Liver (tissue), 9 donors: ENCODE data around the gene SPATA1. TPM values are rescaled to one million over a fixed set of nuclear protein-coding genes. Genes with fewer than 3 reads are reported as not detected.

Source experiments
- DNase-seq: peaks from one replicate; pipeline ENCODE4 v3.0.0-alpha.2; 2017; ENCODE audit warnings: low spot score
- H3K27ac ChIP-seq, 2 donors: one replicate each; pipeline ENCODE4 v1.7.0; 2013; ENCODE audit warnings: inconsistent platforms in 2 of 2, low read length in 2 of 2, control low read depth in 1 of 2, low read depth in 1 of 2, mild to moderate bottlenecking in 1 of 2
- H3K27me3 ChIP-seq, 4 donors: one replicate each; pipeline versions ENCODE4 v1.6.1 to v1.7.0; 2013; ENCODE audit warnings: low read length in 3 of 4, inconsistent platforms in 1 of 4, mild to moderate bottlenecking in 1 of 4, moderate library complexity in 1 of 4; ENCODE audit not compliant: control insufficient read depth in 4 of 4, insufficient read depth in 4 of 4
- H3K36me3 ChIP-seq, 4 donors: one replicate each; pipeline versions ENCODE4 v1.6.1 to v1.7.0; 2013; ENCODE audit warnings: low read length in 3 of 4, mild to moderate bottlenecking in 3 of 4, low read depth in 1 of 4, moderate library complexity in 1 of 4; ENCODE audit not compliant: control insufficient read depth in 4 of 4, insufficient read depth in 3 of 4
- H3K4me1 ChIP-seq, 4 donors: one replicate each; pipeline versions ENCODE4 v1.6.1 to v1.7.0; 2013; ENCODE audit warnings: low read length in 3 of 4, mild to moderate bottlenecking in 3 of 4, moderate library complexity in 1 of 4; ENCODE audit not compliant: control insufficient read depth in 4 of 4, insufficient read depth in 4 of 4
- H3K4me3 ChIP-seq, 3 donors: one replicate each; pipeline versions ENCODE4 v1.6.1 to v1.7.0; 2013; ENCODE audit warnings: low read length in 3 of 3, control low read depth in 1 of 3, low read depth in 1 of 3, mild to moderate bottlenecking in 1 of 3
- H3K9ac ChIP-seq, 2 donors: one replicate each; pipeline ENCODE4 v1.7.0; 2013; ENCODE audit warnings: low read length in 2 of 2, mild to moderate bottlenecking in 2 of 2, moderate library complexity in 2 of 2, control low read depth in 1 of 2, low read depth in 1 of 2
- H3K9me3 ChIP-seq, 4 donors: one replicate each; pipeline versions ENCODE4 v1.6.1 to v1.7.0; 2013; ENCODE audit warnings: low read length in 3 of 4; ENCODE audit not compliant: control insufficient read depth in 4 of 4
- ATF3 ChIP-seq: IDR thresholded peaks from 2 replicates; pipeline ENCODE4 v1.6.1; 2016; ENCODE audit warnings: antibody characterized with exemption
- CTCF ChIP-seq: fragments of 150-350 bp; IDR thresholded peaks from 2 replicates; pipeline ENCODE4 v1.5.1; 2017; ENCODE audit warnings: improper control_type of control experiment, low read depth, low read length; ENCODE audit not compliant: missing input control
- EGR1 ChIP-seq, 2 donors: IDR thresholded peaks; 2 replicates each; pipeline ENCODE4 v1.6.1; 2016 to 2018; ENCODE audit warnings: antibody characterized with exemption in 2 of 2, low read depth in 2 of 2
- FOXA1 ChIP-seq: IDR thresholded peaks from 2 replicates; pipeline ENCODE4 v1.6.1; 2016; ENCODE audit warnings: antibody characterized with exemption
- FOXA2 ChIP-seq: IDR thresholded peaks from 2 replicates; pipeline ENCODE4 v1.6.1; 2016; ENCODE audit warnings: antibody characterized with exemption
- GABPA ChIP-seq, 2 donors: IDR thresholded peaks in 1 of 2; conservative IDR thresholded peaks in 1 of 2; 2 replicates each; pipeline ENCODE4 v1.6.1; 2016; ENCODE audit warnings: antibody characterized with exemption in 2 of 2, mild to moderate bottlenecking in 1 of 2, moderate library complexity in 1 of 2
- HNF4G ChIP-seq: IDR thresholded peaks from 2 replicates; pipeline ENCODE4 v1.6.1; 2016; ENCODE audit warnings: antibody characterized with exemption
- MAX ChIP-seq: IDR thresholded peaks from 2 replicates; pipeline ENCODE4 v1.6.1; 2016; ENCODE audit warnings: antibody characterized with exemption
- RAD21 ChIP-seq, 2 donors: IDR thresholded peaks; 2 replicates each; pipeline ENCODE4 v1.6.1; 2016; ENCODE audit warnings: antibody characterized with exemption in 2 of 2, mild to moderate bottlenecking in 2 of 2
- REST ChIP-seq: IDR thresholded peaks from 2 replicates; pipeline ENCODE4 v1.6.1; 2016; ENCODE audit warnings: antibody characterized with exemption, mild to moderate bottlenecking
- RXRA ChIP-seq, 2 donors: IDR thresholded peaks; 2 replicates each; pipeline ENCODE4 v1.6.1; 2017 to 2018; ENCODE audit warnings: antibody characterized with exemption in 2 of 2, mild to moderate bottlenecking in 1 of 2
- SP1 ChIP-seq: IDR thresholded peaks from 2 replicates; pipeline ENCODE4 v1.6.1; 2018; ENCODE audit warnings: antibody characterized with exemption, mild to moderate bottlenecking
- TAF1 ChIP-seq: conservative IDR thresholded peaks from 2 replicates; pipeline ENCODE4 v1.6.1; 2016; ENCODE audit warnings: antibody characterized with exemption, mild to moderate bottlenecking
- ZBTB33 ChIP-seq: IDR thresholded peaks from 2 replicates; pipeline ENCODE4 v1.6.1; 2016; ENCODE audit warnings: antibody characterized with exemption
- WGBS: extraction: QIAGEN DNeasy Blood & Tissue Kit; methylation state at CpG from one replicate; pipeline ENCODE4 v1.1.7; 2013; 5-methylcytosine and 5-hydroxymethylcytosine counted together
- polyA plus RNA-seq, 2 donors: library from polyadenylated mRNA; stranded (reverse) in 1 of 2; unstranded in 1 of 2; fragments of 200-250 nt in 1 of 2; fragments of >200 nt in 1 of 2; fragmentation: Nextera tagmentation in 1 of 2; extraction: Ambion mirVana in 1 of 2; gene quantifications; one replicate each; pipeline versions ENCODE4 v1.2.1 to v1.2.3, GENCODE V29; 2013 to 2015
- total RNA-seq, 2 donors: library from RNA; depleted of rRNA; stranded (reverse); fragments of >200 nt; gene quantifications; one replicate each; pipeline ENCODE4 v1.2.3, GENCODE V29; 2014
- donor health status: healthy.
- donor health status: healthy.
- donor health status: healthy.
- donor health status: healthy.
- donor health status: healthy.

SPATA1 gene
- total and polyA plus RNA-seq, 4 donors: 0.06 to 2.2 (median 0.54) TPM

GRCh38 chr1:84480650-84481049 lies 25.5 kb upstream of the SPATA1 start (continued):
- no peak for TF ChIP-seq EGR1 (IDR thresholded peaks at IDR 0.05; ENCODE audit: low read depth in 2 of 2)
- no peak for TF ChIP-seq FOXA2
- no peak for TF ChIP-seq RAD21 (IDR thresholded peaks at IDR 0.05)

GRCh38 chr1:84481317-84481716 lies 24.9 kb upstream of the SPATA1 start:
- Histone ChIP-seq H3K4me1 (peaks cover 3 to 14% (median 9%) of the 10 kb centered on the region in 4 donors), H3K4me3 (no peak overlapping the region), H3K27ac (no peak overlapping the region), H3K36me3 (peaks cover 0 to 13% (median 10%) of the 10 kb centered on the region in 4 donors), H3K9me3 (peaks cover 0 to 13% (median 1%) of the 10 kb centered on the region in 4 donors), H3K27me3 (no peaks in the 10 kb centered on the region), H3K9ac (no peak overlapping the region)
- TF ChIP-seq HNF4G (no peak), RXRA (IDR thresholded peaks at IDR 0.05) (no peak), REST (no peak), ZBTB33 (no peak), EGR1 (IDR thresholded peaks at IDR 0.05; ENCODE audit: low read depth in 2 of 2) (no peak), GABPA (IDR thresholded peaks at IDR 0.05 in 1 of 2, conservative IDR thresholded peaks at IDR 0.05 in 1 of 2) (no peak), RAD21 (IDR thresholded peaks at IDR 0.05) (no peak), ATF3 (no peak), SP1 (no peak), CTCF (no peak)
- WGBS: 97% methylated on average over 2 of the region's 2 CpGs
- no peak for DNase-seq

- peaks cover 4 to 23% (median 19%) of the 10 kb centered on the region in 4 donors for H3K36me3 ChIP-seq
- WGBS: 92% methylated on average over 3 of the region's 3 CpGs
- no peak for TF ChIP-seq MAX
- TF ChIP-seq EGR1 (IDR thresholded peaks at IDR 0.05; ENCODE audit: low read depth in 2 of 2): no peak
- TF ChIP-seq TAF1: no peak
- no peak for TF ChIP-seq FOXA1
- H3K27ac ChIP-seq: no peak overlapping the region
- no peaks in the 10 kb centered on the region for H3K9me3 ChIP-seq
- no peak overlapping the region for H3K9ac ChIP-seq
- H3K4me1 ChIP-seq: peaks cover 5 to 11% (median 9%) of the 10 kb centered on the region in 4 donors
- H3K4me3 ChIP-seq: no peak overlapping the region
- H3K27me3 ChIP-seq: no peaks in the 10 kb centered on the region
- no peak for DNase-seq
These were observed 18.1 kb upstream of the SPATA1 start for GRCh38 chr1:84488107-84488506.
